Measurements from ENCODE around the gene NGRN. TPM values are rescaled to one million over a fixed set of nuclear protein-coding genes. Genes with fewer than 3 reads are reported as not detected.
A peak's percentile ranks its signal among the peaks of the same experiment; 100 is the strongest.

Gene NGRN
- total RNA-seq, result 226 TPM

DNA sequence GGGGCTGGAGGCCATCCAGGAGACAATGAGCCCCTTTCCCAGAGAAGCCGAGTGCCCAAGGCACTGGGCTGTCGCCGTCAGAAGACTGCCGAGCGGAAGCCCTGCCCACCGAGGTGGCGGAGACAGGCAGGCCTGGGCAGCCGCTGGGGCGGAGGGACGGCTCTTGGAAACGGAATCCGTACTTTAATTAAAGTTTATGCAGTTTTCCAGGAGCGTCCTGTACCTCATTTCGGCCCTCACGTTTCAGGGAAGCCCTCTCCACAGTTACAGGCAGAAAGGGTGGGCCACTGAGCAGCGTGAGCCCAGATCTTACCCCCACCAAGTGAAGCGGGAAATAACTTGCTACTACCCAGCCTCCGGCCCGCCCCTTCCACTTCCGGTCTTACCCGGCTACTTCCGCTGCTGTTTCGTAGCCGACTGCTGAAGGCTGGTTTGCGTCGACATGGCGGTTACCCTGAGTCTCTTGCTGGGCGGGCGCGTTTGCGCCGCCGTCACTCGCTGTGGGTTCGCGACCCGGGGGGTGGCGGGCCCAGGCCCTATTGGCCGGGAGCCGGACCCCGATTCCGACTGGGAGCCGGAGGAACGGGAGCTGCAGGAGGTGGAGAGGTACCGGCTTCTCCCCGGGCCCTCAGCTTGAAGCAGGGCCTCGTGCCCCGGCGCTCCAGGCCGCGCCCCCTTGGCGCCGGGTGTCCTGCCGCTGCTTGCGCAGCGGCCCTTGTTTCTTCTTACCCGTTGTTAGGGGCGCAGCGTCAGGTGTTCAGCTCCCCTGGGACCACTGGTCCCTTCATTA, at the start of gene NGRN:
Gene NGRN (plus strand): TSS at position 402 of the 790 bp plus-strand sequence. CDS start 41 bp downstream, at position 443.
- DNase-seq (ENCODE audit: low spot score in 2 of 2) (peak; percentile 82 to 83), FAIRE-seq (no peak)

GRCh38 chr15:90217671-90218394, 47.6 kb upstream of the NGRN start:
- DNase-seq (ENCODE audit: low spot score in 2 of 2) (no peak), FAIRE-seq (no peak)

DNA sequence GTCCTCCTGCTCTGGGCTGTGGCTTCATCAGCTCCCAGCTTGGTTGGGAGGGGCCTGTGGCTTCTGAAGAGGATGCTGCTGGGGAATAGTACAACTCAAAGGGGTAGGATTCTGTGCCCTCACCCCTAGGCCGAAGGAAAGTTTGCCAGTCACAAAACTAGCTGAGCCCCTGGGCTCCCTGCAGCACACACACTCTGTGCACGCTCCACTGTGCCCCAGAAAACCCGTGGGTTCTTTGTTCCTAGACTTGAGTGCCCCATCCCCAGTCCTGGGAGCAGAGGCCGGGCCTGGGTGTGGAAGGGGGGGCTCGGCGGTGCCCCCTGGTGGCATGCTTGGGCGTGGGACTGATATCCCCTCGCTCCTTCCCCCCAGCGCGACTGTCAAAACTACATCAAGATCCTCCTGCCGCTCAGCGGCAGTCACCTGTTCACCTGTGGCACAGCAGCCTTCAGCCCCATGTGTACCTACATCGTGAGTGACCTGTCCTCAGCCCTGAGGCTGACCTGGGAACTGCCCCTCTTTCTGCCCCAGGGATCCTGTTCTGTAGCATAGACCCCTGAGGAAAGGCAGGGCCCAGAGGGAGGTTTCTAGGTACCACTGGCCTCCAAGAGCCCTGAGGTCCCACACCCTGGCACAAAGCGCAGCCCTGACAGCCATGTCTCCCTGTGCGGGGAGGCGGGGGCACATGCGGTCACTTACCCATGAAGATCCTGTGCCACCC, 45.9 kb upstream of the NGRN start:
- DNase-seq (ENCODE audit: low spot score in 2 of 2) (peak in 1 of 2 donors; percentile 58), FAIRE-seq (no peak)

DNA sequence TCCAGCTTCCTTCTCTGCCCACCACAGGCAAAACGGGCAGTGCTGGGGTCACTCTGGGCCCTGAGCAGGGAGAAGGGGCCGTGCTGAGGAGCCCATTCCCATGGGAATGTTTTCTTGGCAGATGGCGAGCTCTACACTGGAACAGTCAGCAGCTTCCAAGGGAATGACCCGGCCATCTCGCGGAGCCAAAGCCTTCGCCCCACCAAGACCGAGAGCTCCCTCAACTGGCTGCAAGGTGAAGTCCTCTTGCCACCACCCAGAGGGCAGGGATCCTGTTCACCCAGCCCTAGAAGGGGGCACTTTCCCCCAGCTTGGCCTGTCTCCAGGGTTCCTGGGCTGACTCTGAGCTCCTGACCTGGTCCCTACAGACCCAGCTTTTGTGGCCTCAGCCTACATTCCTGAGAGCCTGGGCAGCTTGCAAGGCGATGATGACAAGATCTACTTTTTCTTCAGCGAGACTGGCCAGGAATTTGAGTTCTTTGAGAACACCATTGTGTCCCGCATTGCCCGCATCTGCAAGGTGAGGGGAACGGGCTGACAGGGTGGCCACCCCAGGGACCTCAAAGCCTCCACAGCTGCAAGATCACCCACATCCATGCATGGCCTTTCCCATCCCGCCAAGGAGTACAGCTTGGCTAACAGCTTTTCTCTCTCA, 44.1 kb upstream of the NGRN start:
- DNase-seq (ENCODE audit: low spot score in 2 of 2) (peak; percentile 79 to 87), FAIRE-seq (no peak)

- DNase-seq (ENCODE audit: low spot score in 2 of 2) (no peak), FAIRE-seq (no peak)
Observed at GRCh38 chr15:90222547-90222946, 42.9 kb upstream of the NGRN start.

DNA sequence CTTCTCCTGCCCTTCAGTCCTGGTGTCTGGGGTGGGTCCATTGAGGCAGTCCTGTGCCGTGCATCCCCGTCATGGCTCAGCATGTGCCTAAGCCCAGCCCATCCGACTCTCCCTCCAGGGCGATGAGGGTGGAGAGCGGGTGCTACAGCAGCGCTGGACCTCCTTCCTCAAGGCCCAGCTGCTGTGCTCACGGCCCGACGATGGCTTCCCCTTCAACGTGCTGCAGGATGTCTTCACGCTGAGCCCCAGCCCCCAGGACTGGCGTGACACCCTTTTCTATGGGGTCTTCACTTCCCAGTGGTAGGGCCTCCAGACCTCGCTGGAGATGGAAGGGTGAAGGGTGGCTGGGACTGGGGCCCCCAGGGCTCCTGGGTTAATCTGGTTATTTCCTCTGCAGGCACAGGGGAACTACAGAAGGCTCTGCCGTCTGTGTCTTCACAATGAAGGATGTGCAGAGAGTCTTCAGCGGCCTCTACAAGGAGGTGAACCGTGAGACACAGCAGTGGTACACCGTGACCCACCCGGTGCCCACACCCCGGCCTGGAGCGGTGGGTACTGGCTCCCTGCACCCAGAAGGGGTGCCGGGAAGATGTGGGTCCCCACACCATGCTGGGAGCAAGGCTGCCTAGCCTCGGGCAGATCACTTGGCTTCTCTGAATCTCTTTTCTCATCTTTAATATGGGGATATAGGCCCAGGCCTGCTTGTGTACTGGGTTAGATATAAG, 41.9 kb upstream of the NGRN start:
- no peak for FAIRE-seq
- no peak for DNase-seq (ENCODE audit: low spot score in 2 of 2)

DNA sequence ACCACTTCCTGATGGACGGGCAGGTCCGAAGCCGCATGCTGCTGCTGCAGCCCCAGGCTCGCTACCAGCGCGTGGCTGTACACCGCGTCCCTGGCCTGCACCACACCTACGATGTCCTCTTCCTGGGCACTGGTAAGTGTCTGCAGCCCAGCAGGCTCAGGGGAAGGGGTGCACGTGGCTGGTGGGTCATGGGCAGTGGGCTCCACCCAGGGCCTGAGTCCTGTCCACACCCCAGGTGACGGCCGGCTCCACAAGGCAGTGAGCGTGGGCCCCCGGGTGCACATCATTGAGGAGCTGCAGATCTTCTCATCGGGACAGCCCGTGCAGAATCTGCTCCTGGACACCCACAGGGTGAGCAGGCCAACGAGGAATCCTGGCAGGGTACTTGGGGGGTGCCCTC, 40.4 kb upstream of the NGRN start:
- DNase-seq (ENCODE audit: low spot score in 2 of 2), result no peak
- no peak for FAIRE-seq

DNA sequence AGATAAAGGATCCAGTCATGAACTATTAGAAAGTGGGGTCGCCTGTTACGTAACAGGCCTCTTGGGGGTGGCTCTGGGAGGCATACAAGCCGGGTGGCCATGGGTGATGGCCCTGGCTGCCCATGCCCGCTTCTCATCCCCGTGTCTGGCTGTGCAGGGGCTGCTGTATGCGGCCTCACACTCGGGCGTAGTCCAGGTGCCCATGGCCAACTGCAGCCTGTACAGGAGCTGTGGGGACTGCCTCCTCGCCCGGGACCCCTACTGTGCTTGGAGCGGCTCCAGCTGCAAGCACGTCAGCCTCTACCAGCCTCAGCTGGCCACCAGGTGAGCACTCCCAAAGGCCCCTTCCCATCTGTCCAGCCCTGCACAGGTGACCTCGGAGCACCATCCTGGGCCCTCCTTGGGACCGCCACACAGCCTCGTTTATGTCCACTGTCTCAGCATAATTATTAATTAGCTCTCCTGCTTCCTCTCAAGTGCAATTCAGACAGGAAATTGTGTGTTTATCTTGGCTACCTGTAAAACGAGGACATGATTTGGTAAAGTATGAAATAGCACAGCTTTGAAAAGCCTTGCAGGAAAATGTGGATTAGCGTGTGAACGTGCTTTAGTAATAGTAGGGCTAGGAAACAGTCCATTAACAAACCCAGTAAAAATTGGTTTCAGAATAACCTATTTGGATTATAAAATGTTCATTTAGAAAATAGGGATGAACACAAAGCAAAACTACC, 39.8 kb upstream of the NGRN start:
- DNase-seq (ENCODE audit: low spot score in 2 of 2), result no peak
- no peak for FAIRE-seq

GRCh38 chr15:90227336-90227735, 38.1 kb upstream of the NGRN start:
- no peak for DNase-seq (ENCODE audit: low spot score in 2 of 2)
- FAIRE-seq, result no peak

DNA sequence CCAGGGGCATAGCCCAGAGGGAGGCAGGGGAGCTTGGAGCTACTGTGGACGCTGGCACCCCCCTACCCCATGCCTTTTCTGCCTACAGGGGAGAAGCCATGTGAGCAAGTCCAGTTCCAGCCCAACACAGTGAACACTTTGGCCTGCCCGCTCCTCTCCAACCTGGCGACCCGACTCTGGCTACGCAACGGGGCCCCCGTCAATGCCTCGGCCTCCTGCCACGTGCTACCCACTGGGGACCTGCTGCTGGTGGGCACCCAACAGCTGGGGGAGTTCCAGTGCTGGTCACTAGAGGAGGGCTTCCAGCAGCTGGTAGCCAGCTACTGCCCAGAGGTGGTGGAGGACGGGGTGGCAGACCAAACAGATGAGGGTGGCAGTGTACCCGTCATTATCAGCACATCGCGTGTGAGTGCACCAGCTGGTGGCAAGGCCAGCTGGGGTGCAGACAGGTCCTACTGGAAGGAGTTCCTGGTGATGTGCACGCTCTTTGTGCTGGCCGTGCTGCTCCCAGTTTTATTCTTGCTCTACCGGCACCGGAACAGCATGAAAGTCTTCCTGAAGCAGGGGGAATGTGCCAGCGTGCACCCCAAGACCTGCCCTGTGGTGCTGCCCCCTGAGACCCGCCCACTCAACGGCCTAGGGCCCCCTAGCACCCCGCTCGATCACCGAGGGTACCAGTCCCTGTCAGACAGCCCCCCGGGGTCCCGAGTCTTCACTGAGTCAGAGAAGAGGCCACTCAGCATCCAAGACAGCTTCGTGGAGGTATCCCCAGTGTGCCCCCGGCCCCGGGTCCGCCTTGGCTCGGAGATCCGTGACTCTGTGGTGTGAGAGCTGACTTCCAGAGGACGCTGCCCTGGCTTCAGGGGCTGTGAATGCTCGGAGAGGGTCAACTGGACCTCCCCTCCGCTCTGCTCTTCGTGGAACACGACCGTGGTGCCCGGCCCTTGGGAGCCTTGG, 37.4 kb upstream of the NGRN start:
- no peak for FAIRE-seq

GRCh38 chr15:90228960-90229359, 36.5 kb upstream of the NGRN start:
- FAIRE-seq (no peak), DNase-seq (ENCODE audit: low spot score in 2 of 2) (no peak)

More for the DNA sequence above, 37.4 kb upstream of the NGRN start:
- no peak for DNase-seq (ENCODE audit: low spot score in 2 of 2)

GRCh38 chr15:90230071-90230494, 35.4 kb upstream of the NGRN start:
- FAIRE-seq (no peak), DNase-seq (ENCODE audit: low spot score in 2 of 2) (peak; percentile 39 to 43)

- no peak for DNase-seq (ENCODE audit: low spot score in 2 of 2)
- no peak for FAIRE-seq
Observed at GRCh38 chr15:90230610-90231009, 34.9 kb upstream of the NGRN start.

- FAIRE-seq, result no peak
- no peak for DNase-seq (ENCODE audit: low spot score in 2 of 2)
Observed at GRCh38 chr15:90231028-90232017, 34.1 kb upstream of the NGRN start.

GRCh38 chr15:90232196-90232595, 33.3 kb upstream of the NGRN start:
- FAIRE-seq, result no peak

DNA sequence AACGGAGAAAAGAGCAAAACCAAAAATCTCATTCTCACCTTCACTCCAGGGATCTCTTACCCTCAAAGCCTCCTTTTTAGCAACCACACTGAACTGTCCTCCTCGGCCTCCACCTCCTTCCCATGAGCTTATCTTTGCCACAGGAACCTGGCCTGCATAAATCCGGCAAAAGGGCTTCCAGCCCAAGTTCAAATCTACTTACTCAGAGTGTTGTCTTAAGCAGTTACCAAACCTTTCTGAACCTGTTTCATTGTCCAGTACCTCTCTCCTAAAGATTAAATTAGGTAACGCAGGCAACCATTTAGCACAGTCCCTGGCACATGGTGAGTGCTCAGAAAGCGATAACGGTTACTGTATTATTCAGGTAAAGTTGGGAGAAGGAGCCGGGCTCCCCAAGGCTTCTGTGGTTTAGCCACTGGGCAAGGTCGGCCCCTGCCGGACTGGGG, 32.5 kb upstream of the NGRN start:
- DNase-seq (ENCODE audit: low spot score in 2 of 2) (peak in 1 of 2 donors; percentile 49), FAIRE-seq (no peak)

More at GRCh38 chr15:90232196-90232595, 33.3 kb upstream of the NGRN start:
- DNase-seq (ENCODE audit: low spot score in 2 of 2), result no peak
